Stimulated activated naive CD4-positive, alpha-beta T cell (primary cell): Measurements from ENCODE around the gene OGDHL.

ENCODE experiments used
- DNase-seq, 6 experiments: peaks; one replicate each; lab custom pipeline; 2025; lab: John Stamatoyannopoulos, UW

Gene OGDHL

DNA sequence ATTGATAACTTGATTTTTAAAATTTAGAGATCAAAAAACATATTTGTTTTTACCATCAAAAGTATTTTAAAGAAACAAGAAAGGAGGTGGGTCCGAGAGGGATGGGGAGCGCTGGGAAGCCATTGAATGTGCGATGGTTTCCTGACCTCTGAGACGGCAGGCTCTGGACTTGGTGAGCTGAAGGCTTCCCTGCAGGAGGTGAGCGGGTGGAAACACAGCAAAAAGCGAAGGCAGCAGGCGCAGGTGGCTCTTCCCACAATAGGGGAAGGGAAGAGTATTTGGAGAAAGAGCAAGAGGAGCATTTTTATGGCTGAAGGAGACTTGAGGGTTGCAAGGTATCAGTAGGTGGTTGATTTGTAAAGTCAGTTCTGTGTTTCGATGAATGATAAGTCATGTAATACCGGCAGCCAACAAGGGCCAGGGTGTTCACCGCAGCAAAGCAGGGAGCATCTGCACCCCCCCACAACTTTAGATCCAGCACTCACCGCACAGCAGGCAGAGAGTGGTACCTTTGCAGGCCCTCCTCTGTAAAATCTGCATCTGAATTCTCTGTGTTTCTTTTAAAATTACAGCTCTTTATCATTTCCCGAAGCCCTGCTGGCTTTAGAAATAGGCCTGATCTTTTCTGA is 72.1 kb downstream of the OGDHL start:
- DNase-seq, result no peak

DNA sequence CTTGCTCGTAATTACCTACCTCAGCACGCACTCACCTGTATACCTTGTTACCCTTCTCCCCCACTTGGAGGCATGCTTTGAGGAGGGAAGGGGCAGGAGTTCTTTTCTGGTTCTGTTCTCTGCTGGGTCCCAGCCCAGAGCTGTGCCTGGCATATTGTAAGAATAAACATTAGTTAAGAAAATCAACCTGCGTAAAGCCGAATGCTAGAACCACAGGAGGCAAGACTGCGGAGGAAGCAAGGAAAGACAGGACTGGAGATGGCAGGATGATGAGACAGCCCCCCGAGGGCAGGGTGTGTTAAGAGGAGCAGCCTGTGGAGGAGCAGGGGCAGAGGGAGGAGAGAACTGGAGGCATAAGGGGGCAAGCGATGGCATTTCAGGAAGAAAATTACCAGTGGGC is 73.2 kb downstream of the OGDHL start:
- no peak for DNase-seq

DNA sequence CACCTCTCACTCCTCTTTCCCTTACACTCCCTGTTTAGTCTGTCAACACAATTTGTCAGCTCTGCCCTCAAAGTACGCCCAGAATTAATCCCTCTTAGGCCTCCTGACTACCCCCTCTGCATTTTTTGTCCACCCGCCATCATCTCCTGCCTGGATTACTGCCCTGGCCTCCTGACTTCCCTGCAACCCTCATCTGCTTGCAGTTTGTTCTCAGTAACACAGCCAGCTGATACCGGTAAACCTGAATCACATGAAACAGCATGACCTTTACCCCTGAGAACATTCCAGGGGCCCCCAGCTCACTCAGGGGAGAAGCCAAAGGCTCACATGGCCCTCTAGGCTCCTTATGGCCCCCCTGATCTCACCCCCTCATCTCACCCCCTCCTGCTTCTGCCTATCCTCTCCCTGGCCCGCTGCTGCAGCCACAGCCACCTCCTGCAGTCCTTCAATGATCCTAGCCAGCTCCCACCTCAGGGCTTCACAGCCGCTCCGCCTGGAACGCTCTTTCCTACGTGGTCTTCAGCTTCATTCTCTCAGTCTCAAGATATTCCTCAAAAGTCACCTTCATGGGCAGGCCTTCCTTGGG is 73.8 kb downstream of the OGDHL start:
- DNase-seq, result no peak

DNA sequence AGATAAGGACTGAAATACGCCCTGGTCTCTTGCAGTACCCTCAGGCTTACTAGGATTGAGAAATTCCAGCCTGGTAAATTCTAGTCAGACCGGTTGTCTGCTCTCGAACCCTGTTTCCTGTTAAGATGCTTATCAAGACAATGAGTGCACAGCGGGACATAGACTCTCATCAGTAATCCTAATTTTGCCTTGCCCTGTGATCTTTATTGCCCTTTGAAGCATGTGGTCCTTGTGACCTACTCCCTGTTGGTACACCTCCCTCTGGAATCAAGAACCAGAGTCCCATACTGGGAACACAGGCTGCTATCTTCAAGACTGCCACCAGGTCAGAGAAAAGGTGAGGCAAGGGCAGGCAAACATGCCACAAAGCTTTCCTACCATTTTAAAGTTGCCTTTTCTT is 75.5 kb downstream of the OGDHL start:
- no peak for DNase-seq
